K562 (cell line): ENCODE data around the gene SELPLG. TPM values are rescaled to one million over a fixed set of nuclear protein-coding genes. Genes with fewer than 3 reads are reported as not detected.
A peak's percentile ranks its signal among the peaks of the same experiment; 100 is the strongest.

Experiments
- ATAC-seq: fragments of 200-7000 bp; cut with Tn5 transposase; 3 replicates; pipeline ENCODE4 v1.9.1; 2020; ENCODE audit warnings: moderate library complexity
- BruUV-seq: library from RNA; stranded (reverse); fragments of 400-500 nt; replicated peaks from 2 replicates; lab custom pipeline; 2021; lab: Mats Ljungman, UMichigan
- CTCF ChIA-PET: fragments of 300-600 bp; formaldehyde crosslinking; extraction: SDS; loops from one replicate; lab custom pipeline; 2021; ENCODE audit warnings: low intra/inter-chr PET ratio; lab: Yijun Ruan, JAX
- POLR2A ChIA-PET: fragments of 300-600, 350-650 bp; sonication (Branson Sonifier 250); formaldehyde crosslinking; extraction: SDS; loops from one replicate; lab custom pipeline; 2021; ENCODE audit warnings: antibody characterized with exemption, inconsistent platforms; lab: Yijun Ruan, JAX
- DNase-seq, 4 experiments: peaks; one replicate each; pipeline versions ENCODE4 v3.0.0 to v3.0.0-alpha.2; 2011 to 2018; ENCODE audit warnings: low spot score in 3 of 4, mixed read lengths in 3 of 4; ENCODE audit errors: extremely low read depth in 1 of 4
- FAIRE-seq: peaks from 2 replicates; lab custom pipeline; 2011; peaks lifted over from hg19 to GRCh38; lab: Jason Lieb, UNC
- H2AFZ ChIP-seq: 2 replicates; pipeline ENCODE4 v1.6.0; 2011; ENCODE audit warnings: low read depth, low read length, control low read depth, inconsistent platforms
- H3K27ac ChIP-seq: fragments of 200-600 bp; 3 replicates; pipeline ENCODE4 v1.8.0; 2011; ENCODE audit warnings: low read depth, mild to moderate bottlenecking, control low read depth, inconsistent platforms, low read length, moderate library complexity, mixed read lengths; ENCODE audit errors: extremely low read depth
- H3K27me3 ChIP-seq, 2 experiments: fragments of 300-600 bp in 1 of 2; 2 replicates in 1 of 2; 3 replicates in 1 of 2; pipeline versions ENCODE4 v1.6.0 to v1.8.0; 2011; ENCODE audit warnings: inconsistent platforms in 2 of 2, low read length in 2 of 2, mild to moderate bottlenecking in 1 of 2, mixed read lengths in 1 of 2, moderate library complexity in 1 of 2; ENCODE audit not compliant: control insufficient read depth in 2 of 2, insufficient read depth in 2 of 2
- H3K36me3 ChIP-seq: fragments of 300-600 bp; 3 replicates; pipeline ENCODE4 v1.8.0; 2011; ENCODE audit warnings: mild to moderate bottlenecking, low read length, inconsistent platforms; ENCODE audit not compliant: control insufficient read depth, insufficient read depth
- H3K4me1 ChIP-seq, 2 experiments: fragments of 200-600 bp in 1 of 2; replicated peaks in 1 of 2; 2 replicates in 1 of 2; 3 replicates in 1 of 2; pipeline versions ENCODE4 v1.5.1 to v1.8.0; 2011; ENCODE audit warnings: inconsistent platforms in 2 of 2, low read length in 2 of 2, mild to moderate bottlenecking in 1 of 2, mixed read lengths in 1 of 2, moderate library complexity in 1 of 2; ENCODE audit not compliant: control insufficient read depth in 2 of 2, insufficient read depth in 2 of 2
- H3K4me2 ChIP-seq: 2 replicates; pipeline ENCODE4 v1.6.1; 2011; ENCODE audit warnings: low read length, control low read depth, inconsistent platforms, mixed read lengths; ENCODE audit not compliant: insufficient read depth
- H3K4me3 ChIP-seq: fragments of 200-600 bp; sonication (generic), shearing (Covaris generic); 2 replicates; pipeline ENCODE4 v1.5.1; 2016; ENCODE audit warnings: control low read depth, inconsistent platforms
- H3K79me2 ChIP-seq: fragments of 200-600 bp; 3 replicates; pipeline ENCODE4 v1.8.0; 2011; ENCODE audit warnings: low read length, inconsistent platforms; ENCODE audit not compliant: control insufficient read depth, insufficient read depth
- H3K9ac ChIP-seq, 2 experiments: 2 replicates each; pipeline versions ENCODE4 v1.6.0 to v1.6.1; 2011; ENCODE audit warnings: low read depth in 2 of 2, low read length in 2 of 2, control low read depth in 1 of 2, inconsistent platforms in 1 of 2, mild to moderate bottlenecking in 1 of 2, mixed read lengths in 1 of 2; ENCODE audit not compliant: insufficient read depth in 1 of 2
- H3K9me1 ChIP-seq: one replicate; pipeline ENCODE4 v1.6.0; 2011; ENCODE audit warnings: inconsistent platforms, mild to moderate bottlenecking, low read length, moderate library complexity; ENCODE audit not compliant: control insufficient read depth, insufficient read depth
- H3K9me3 ChIP-seq: replicated peaks from 2 replicates; pipeline ENCODE4 v1.5.1; 2011; ENCODE audit warnings: low read depth, low read length, inconsistent platforms; ENCODE audit not compliant: control insufficient read depth, insufficient read depth
- H4K20me1 ChIP-seq: replicated peaks from 2 replicates; pipeline ENCODE4 v1.6.1; 2011; ENCODE audit warnings: low read length, inconsistent platforms, mixed read lengths; ENCODE audit not compliant: control insufficient read depth, insufficient read depth
- NFE2 ChIP-seq: IDR thresholded peaks from 2 replicates; pipeline ENCODE4 v1.6.1; 2014; ENCODE audit warnings: antibody characterized with exemption, low read depth
- SPI1 ChIP-seq: IDR thresholded peaks from 2 replicates; pipeline ENCODE4 v1.6.1; 2011; ENCODE audit warnings: low read depth, low read length, control low read depth, borderline replicate concordance
- TGIF2 ChIP-seq: sonication (generic); formaldehyde crosslinking; IDR thresholded peaks from 2 replicates; pipeline ENCODE4 v1.8.1; 2022; ENCODE audit warnings: mild to moderate bottlenecking, missing genetic modification reagents, moderate library complexity
- ZNF778 ChIP-seq: fragments of 450-650 bp; formaldehyde crosslinking; IDR thresholded peaks from 2 replicates; pipeline ENCODE4 v1.4.0; 2020; ENCODE audit warnings: mild to moderate bottlenecking, moderate library complexity
- WGBS: fragments of 100-300 bp; shearing (Covaris generic); methylation state at CpG from one replicate; pipeline ENCODE4 v1.1.6; 2016; ENCODE audit warnings: low coverage, mixed read lengths; ENCODE audit not compliant: insufficient coverage; ENCODE audit errors: missing lambda C conversion rate; 5-methylcytosine and 5-hydroxymethylcytosine counted together
- in situ Hi-C: fragments of 300-500 bp; cut with MboI; formaldehyde crosslinking; loops from 4 replicates; pipeline ENCODE4 v1.15.0; 2018; ENCODE audit warnings: inconsistent platforms, mixed read lengths
- intact Hi-C: fragments of 100-400 bp; cut with micrococcal nuclease; formaldehyde crosslinking; loops from 2 replicates; pipeline ENCODE4 v1.14.2; 2022
- polyA plus RNA-seq, 8 experiments: library from polyadenylated mRNA; depleted of rRNA in 4 of 8; stranded (reverse) in 5 of 8; unstranded in 3 of 8; fragments of >200 nt; fragmentation: Nextera tagmentation in 2 of 8; fragmentation: Illumina TruSeq in 1 of 8; extraction: Ambion mirVana in 2 of 8; extraction: Trizol in 1 of 8; gene quantifications; 2 replicates each; pipeline versions ENCODE4 v1.2.1 to v1.2.3, GENCODE V29; 2011 to 2014; ENCODE audit warnings: inconsistent platforms in 1 of 8, missing spikeins in 1 of 8
- total RNA-seq, 7 experiments: library from RNA; depleted of rRNA in 6 of 7; stranded (reverse); fragments of >200 nt in 6 of 7; fragmentation: Illumina TruSeq in 2 of 7; extraction: Trizol in 2 of 7; gene quantifications; 2 replicates each; pipeline versions ENCODE4 v1.2.1 to v1.2.3, GENCODE V29; 2011 to 2021; ENCODE audit warnings: low replicate concordance in 1 of 7
- TF ChIP-seq, protein P1 (sequence below): sonication (generic); formaldehyde crosslinking; IDR thresholded peaks from 2 replicates; pipeline ENCODE4 v1.5.0; 2020; ENCODE audit warnings: missing genetic modification reagents

The SELPLG gene
- total and polyA plus RNA-seq, 9 of the 15 experiments (the other 6 are each of a cell fraction or from before 2014, with no cell fraction given): 0.22 to 10.2 (median 1.7) TPM

GRCh38 chr12:108668063-108668462 is 34.4 kb upstream of the SELPLG start:
- TF ChIP-seq NFE2: no peak
- TF ChIP-seq TGIF2 (CRISPR knock-in tag): no peak
- no peak for TF ChIP-seq ZNF778 (CRISPR knock-in tag)
- Histone ChIP-seq H3K79me2 (peaks cover 96% of the 10 kb centered on the region), H3K9me3 (no peaks in the 10 kb centered on the region), H3K27me3 (no peaks in the 10 kb centered on the region), H4K20me1 (peaks cover 6% of the 10 kb centered on the region), H3K36me3 (peaks cover 64% of the 10 kb centered on the region), H3K9ac (no peak overlapping the region), H3K27ac (no peak overlapping the region), H3K9me1 (peaks cover 7% of the 10 kb centered on the region), H2AFZ (no peak overlapping the region), H3K4me3 (no peak overlapping the region), H3K4me2 (no peak overlapping the region), H3K4me1 (peaks cover 7 to 23% of the 10 kb centered on the region in 2 experiments; a peak in 3 of 5 replicates)
- in situ Hi-C loops: loop anchor here (5.0 to 10.0 kb wide), 2 partner anchors 284 to 427 kb away; partner anchors contain the start of genes ALKBH2 and UNG
- intact Hi-C loops: loop anchor here (10.0 kb wide), 1 partner anchor 427 kb away; the partner anchor contains the start of genes ALKBH2 and UNG
- CTCF ChIA-PET: no interaction called here
- 90% methylated on average over 8 of the region's 8 CpGs for WGBS
- no TSS peak for BruUV-seq
- POLR2A ChIA-PET: interaction anchor here (2.2 kb wide), 1 partner anchor 18 kb away, joined by 9 read pairs; no protein-coding TSS in a partner anchor
- ATAC-seq: no peak
- FAIRE-seq: no peak
- DNase-seq: no peak

DNA sequence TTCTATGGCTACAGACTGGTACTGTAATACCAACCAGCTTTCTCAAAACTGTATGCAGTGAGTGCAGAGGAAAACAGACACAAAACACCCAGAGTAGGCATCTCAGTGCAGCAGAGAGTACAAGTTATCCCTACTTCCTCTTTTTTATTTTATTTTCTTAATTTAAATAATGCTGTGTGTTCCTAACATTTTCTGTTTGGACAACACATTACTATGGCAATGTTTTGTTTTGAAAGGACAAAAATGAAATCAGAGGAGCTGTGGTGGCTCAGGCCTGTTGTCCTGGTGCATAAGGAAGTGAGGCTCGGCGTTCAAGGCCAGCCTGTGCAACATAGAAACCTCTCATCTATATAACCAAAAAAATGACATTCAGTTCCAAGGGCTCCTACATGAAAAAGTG is 33.7 kb upstream of the SELPLG start:
- no peaks in the 10 kb centered on the region for H3K27me3 ChIP-seq
- no TSS peak for BruUV-seq
- no peak overlapping the region for H3K27ac ChIP-seq
- in situ Hi-C loops (loop anchor here (5.0 to 10.0 kb wide), 2 partner anchors 285 to 427 kb away; partner anchors contain the start of genes ALKBH2 and UNG), intact Hi-C loops (loop anchor here (10.0 kb wide), 1 partner anchor 427 kb away; the partner anchor contains the start of genes ALKBH2 and UNG)
- no peak overlapping the region for H3K9ac ChIP-seq
- peaks cover 96% of the 10 kb centered on the region for H3K79me2 ChIP-seq
- peaks cover 6% of the 10 kb centered on the region for H4K20me1 ChIP-seq
- no peak overlapping the region for H2AFZ ChIP-seq
- peaks cover 7% of the 10 kb centered on the region for H3K9me1 ChIP-seq
- ChIA-PET POLR2A (interaction anchor here (1.1 kb wide), 1 partner anchor 24 kb away, joined by 5 read pairs; no protein-coding TSS in a partner anchor), CTCF (no interaction called here)
- no peak for FAIRE-seq
- WGBS: 97% methylated on average over 2 of the region's 2 CpGs
- no peak overlapping the region for H3K4me3 ChIP-seq
- 0 out of 3 replicates have a peak, but pooled peaks have one; percentile 7 for ATAC-seq
- peaks cover 61% of the 10 kb centered on the region for H3K36me3 ChIP-seq
- TF ChIP-seq SPI1: peak; percentile 85
- TF ChIP-seq, protein P1, sequence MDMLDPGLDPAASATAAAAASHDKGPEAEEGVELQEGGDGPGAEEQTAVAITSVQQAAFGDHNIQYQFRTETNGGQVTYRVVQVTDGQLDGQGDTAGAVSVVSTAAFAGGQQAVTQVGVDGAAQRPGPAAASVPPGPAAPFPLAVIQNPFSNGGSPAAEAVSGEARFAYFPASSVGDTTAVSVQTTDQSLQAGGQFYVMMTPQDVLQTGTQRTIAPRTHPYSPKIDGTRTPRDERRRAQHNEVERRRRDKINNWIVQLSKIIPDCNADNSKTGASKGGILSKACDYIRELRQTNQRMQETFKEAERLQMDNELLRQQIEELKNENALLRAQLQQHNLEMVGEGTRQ (CRISPR knock-in tag): no peak
- H3K4me1 ChIP-seq: peaks cover 7 to 23% of the 10 kb centered on the region in 2 experiments; a peak in 3 of 5 replicates
- no peak overlapping the region for H3K4me2 ChIP-seq
- no peaks in the 10 kb centered on the region for H3K9me3 ChIP-seq
- no peak for DNase-seq
